SK-N-SH (cell line): ENCODE results near the gene FAM107A. TPM values are rescaled to one million over a fixed set of nuclear protein-coding genes. Genes with fewer than 3 reads are reported as not detected.

Experiments used
- CTCF ChIA-PET: fragments of 300-600, 350-600 bp; formaldehyde crosslinking; extraction: SDS; loops from one replicate; lab custom pipeline; 2021; lab: Yijun Ruan, JAX
- POLR2A ChIA-PET: fragments of 350-600 bp; sonication (Branson Sonifier 250); formaldehyde crosslinking; extraction: SDS; loops from one replicate; lab custom pipeline; 2020; ENCODE audit warnings: antibody characterized with exemption, inconsistent platforms; lab: Yijun Ruan, JAX
- DNase-seq: peaks from one replicate; pipeline ENCODE4 v3.0.0; 2012
- H2AFZ ChIP-seq: fragments of 200-600 bp; sonication (generic); 2 replicates; pipeline ENCODE4 v1.8.1; 2016; ENCODE audit warnings: antibody characterized with exemption, mild to moderate bottlenecking, low read depth
- H3F3A ChIP-seq: fragments of 200-600 bp; sonication (generic); replicated peaks from 2 replicates; pipeline ENCODE3; 2016; ENCODE audit warnings: antibody characterized with exemption, mild to moderate bottlenecking; ENCODE audit not compliant: insufficient read depth
- H3K27ac ChIP-seq, 2 experiments: fragments of 200-500 bp in 1 of 2; fragments of 200-600 bp in 1 of 2; sonication (Bioruptor generic) in 1 of 2; sonication (generic), shearing (Covaris generic) in 1 of 2; 2 replicates each; pipeline versions ENCODE4 v1.5.1 to v1.6.1; 2014 to 2016; ENCODE audit warnings: low read depth in 2 of 2, inconsistent platforms in 1 of 2, low read length in 1 of 2, mild to moderate bottlenecking in 1 of 2, mixed read lengths in 1 of 2
- H3K27me3 ChIP-seq: fragments of 200-600 bp; sonication (generic), shearing (Covaris generic); 2 replicates; pipeline ENCODE4 v1.6.1; 2016; ENCODE audit warnings: mixed run types; ENCODE audit not compliant: insufficient read depth
- H3K36me3 ChIP-seq, 2 experiments: fragments of 200-500 bp in 1 of 2; fragments of 200-600 bp in 1 of 2; sonication (Bioruptor generic) in 1 of 2; sonication (generic) in 1 of 2; replicated peaks in 1 of 2; 2 replicates each; pipeline versions ENCODE3 to v1.5.1; 2014 to 2016; ENCODE audit warnings: low read length in 1 of 2, mild to moderate bottlenecking in 1 of 2; ENCODE audit not compliant: insufficient read depth in 2 of 2, control insufficient read depth in 1 of 2
- H3K4me1 ChIP-seq, 2 experiments: fragments of 200-500 bp in 1 of 2; fragments of 200-600 bp in 1 of 2; sonication (Bioruptor generic) in 1 of 2; sonication (generic), shearing (Covaris generic) in 1 of 2; 2 replicates each; pipeline versions ENCODE4 v1.5.1 to v1.6.1; 2014 to 2016; ENCODE audit warnings: low read depth in 1 of 2, low read length in 1 of 2, mixed run types in 1 of 2; ENCODE audit not compliant: insufficient read depth in 2 of 2, control insufficient read depth in 1 of 2
- H3K4me2 ChIP-seq: fragments of 200-600 bp; sonication (generic), shearing (Covaris generic); 2 replicates; pipeline ENCODE4 v1.6.1; 2017; ENCODE audit warnings: mixed run types
- H3K4me3 ChIP-seq, 2 experiments: fragments of 200-500 bp in 1 of 2; fragments of 200-600 bp in 1 of 2; sonication (Bioruptor generic) in 1 of 2; sonication (generic), shearing (Covaris generic) in 1 of 2; 2 replicates each; pipeline versions ENCODE4 v1.5.1 to v1.8.1; 2014 to 2016; ENCODE audit warnings: low read depth in 2 of 2, inconsistent platforms in 1 of 2, low read length in 1 of 2, mild to moderate bottlenecking in 1 of 2, mixed read lengths in 1 of 2, moderate library complexity in 1 of 2
- H3K79me2 ChIP-seq: fragments of 200-600 bp; sonication (generic); 2 replicates; pipeline ENCODE4 v1.8.1; 2017; ENCODE audit warnings: mild to moderate bottlenecking; ENCODE audit not compliant: insufficient read depth
- H3K9ac ChIP-seq: fragments of 200-600 bp; sonication (generic); 2 replicates; pipeline ENCODE4 v1.6.1; 2017; ENCODE audit warnings: mixed run types
- H3K9me2 ChIP-seq: fragments of 200-600 bp; sonication (generic); 2 replicates; pipeline ENCODE4 v1.6.1; 2017; ENCODE audit warnings: mixed run types
- H3K9me3 ChIP-seq: fragments of 200-600 bp; sonication (generic); 2 replicates; pipeline ENCODE4 v1.6.1; 2017; ENCODE audit warnings: mixed run types, mild to moderate bottlenecking, moderate library complexity
- H4K20me1 ChIP-seq: fragments of 200-600 bp; sonication (generic); 2 replicates; pipeline ENCODE4 v1.6.1; 2017; ENCODE audit warnings: mild to moderate bottlenecking, mixed run types; ENCODE audit not compliant: insufficient read depth
- EP300 ChIP-seq, 2 experiments: IDR thresholded peaks; 2 replicates each; pipeline versions ENCODE4 v1.4.0 to v1.6.1; 2012; ENCODE audit warnings: borderline replicate concordance in 1 of 2, low read depth in 1 of 2, low read length in 1 of 2
- FOSL2 ChIP-seq: IDR thresholded peaks from 2 replicates; pipeline ENCODE4 v1.4.0; 2012; ENCODE audit warnings: low read depth, mild to moderate bottlenecking, moderate library complexity, borderline replicate concordance
- FOXJ3 ChIP-seq: sonication (generic); formaldehyde crosslinking; IDR thresholded peaks from 2 replicates; pipeline ENCODE4 v1.5.1; 2020; ENCODE audit warnings: mild to moderate bottlenecking, missing genetic modification reagents
- FOXM1 ChIP-seq: IDR thresholded peaks from 2 replicates; pipeline ENCODE4 v1.4.0; 2012; ENCODE audit warnings: low read depth, mild to moderate bottlenecking
- GATA2 ChIP-seq: sonication (generic); formaldehyde crosslinking; IDR thresholded peaks from 2 replicates; pipeline ENCODE4 v1.5.0; 2020; ENCODE audit warnings: mild to moderate bottlenecking, missing genetic modification reagents
- JUND ChIP-seq: IDR thresholded peaks from 2 replicates; pipeline ENCODE4 v1.4.0; 2012
- NFIC ChIP-seq: IDR thresholded peaks from 2 replicates; pipeline ENCODE4 v1.4.0; 2012; ENCODE audit warnings: borderline replicate concordance
- POLR2AphosphoS5 ChIP-seq: IDR thresholded peaks from 2 replicates; pipeline ENCODE4 v1.6.1; 2012; ENCODE audit warnings: low read depth, low read length
- RFX5 ChIP-seq: IDR thresholded peaks from 2 replicates; pipeline ENCODE4 v1.6.1; 2012; ENCODE audit warnings: mild to moderate bottlenecking, improper control_type of control experiment, low read length
- SIN3A ChIP-seq: IDR thresholded peaks from 2 replicates; pipeline ENCODE4 v1.6.1; 2012; ENCODE audit warnings: low read depth, mild to moderate bottlenecking, low read length, moderate library complexity, borderline replicate concordance
- TAF1 ChIP-seq: IDR thresholded peaks from 2 replicates; pipeline ENCODE4 v1.6.1; 2012; ENCODE audit warnings: low read depth, mild to moderate bottlenecking, low read length, moderate library complexity, borderline replicate concordance
- TCF12 ChIP-seq: IDR thresholded peaks from 2 replicates; pipeline ENCODE4 v1.4.0; 2012
- YY1 ChIP-seq: IDR thresholded peaks from 2 replicates; pipeline ENCODE4 v1.4.0; 2012; ENCODE audit warnings: low read depth, mild to moderate bottlenecking
- WGBS: methylation state at CpG from one replicate; pipeline ENCODE4 v1.1.6; 2017; ENCODE audit warnings: low lambda C conversion rate; 5-methylcytosine and 5-hydroxymethylcytosine counted together
- polyA plus RNA-seq, 3 experiments: library from polyadenylated mRNA; depleted of rRNA; stranded (reverse); fragments of >200 nt; gene quantifications; 2 replicates each; pipeline ENCODE4 v1.2.3, GENCODE V29; 2012
- TF ChIP-seq, protein P1 (sequence below): IDR thresholded peaks from 2 replicates; pipeline ENCODE4; 2012
- TF ChIP-seq, protein P2 (sequence below): fragments of 150-350 bp; IDR thresholded peaks from 2 replicates; pipeline ENCODE4 v1.6.1; 2017; ENCODE audit warnings: antibody characterized with exemption, low read length, low read depth, borderline replicate concordance
- TF ChIP-seq, protein P3 (sequence below): IDR thresholded peaks from 2 replicates; pipeline ENCODE4 v1.4.0; 2012; ENCODE audit warnings: low read depth, borderline replicate concordance
- TF ChIP-seq, protein P4 (sequence below): IDR thresholded peaks from 2 replicates; pipeline ENCODE4 v1.4.0; 2012; ENCODE audit warnings: low read depth

Gene FAM107A
- polyA plus RNA-seq, 1 of the 3 experiments (the other 2 are of a cell fraction), result 0.02 TPM

DNA sequence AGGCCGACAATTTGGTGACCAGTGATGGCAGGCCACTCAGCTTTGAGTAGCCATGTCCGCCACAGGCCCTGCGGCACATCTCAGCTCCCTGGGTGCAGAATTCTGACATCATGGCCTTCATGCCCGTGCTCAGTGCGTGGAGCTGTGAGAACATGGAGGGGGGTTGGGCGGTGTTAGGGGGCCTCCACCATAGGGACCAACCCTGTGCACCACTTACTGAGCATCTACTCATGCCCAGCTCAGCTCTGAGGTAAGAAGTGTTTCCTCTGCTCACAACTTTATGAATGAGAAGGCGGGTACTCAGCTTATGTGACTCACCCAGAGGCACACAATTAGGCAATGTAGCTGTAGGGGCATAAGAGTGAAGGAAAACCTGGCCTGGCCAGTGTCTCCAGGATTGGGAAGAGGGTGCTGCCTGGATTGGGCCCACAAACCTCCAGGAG lies 50.7 kb downstream of the FAM107A start:
- POLR2A ChIA-PET, result no interaction called here
- CTCF ChIA-PET, result interaction anchor here (1.4 to 12.5 kb wide), 2 partner anchors 33 to 220 kb away, joined by 6 to 99 read pairs; partner anchors contain the start of genes HTD2, KCTD6 and RPP14
- no peak overlapping the region for H3K9ac ChIP-seq
- peaks cover 19 to 23% of the 10 kb centered on the region in 2 experiments for H3K4me1 ChIP-seq
- H3K9me2 ChIP-seq, result no peaks in the 10 kb centered on the region
- no peak overlapping the region for H2AFZ ChIP-seq
- 62% methylated on average over 6 of the region's 7 CpGs for WGBS
- no peaks in the 10 kb centered on the region for H4K20me1 ChIP-seq
- TF ChIP-seq, protein P1, sequence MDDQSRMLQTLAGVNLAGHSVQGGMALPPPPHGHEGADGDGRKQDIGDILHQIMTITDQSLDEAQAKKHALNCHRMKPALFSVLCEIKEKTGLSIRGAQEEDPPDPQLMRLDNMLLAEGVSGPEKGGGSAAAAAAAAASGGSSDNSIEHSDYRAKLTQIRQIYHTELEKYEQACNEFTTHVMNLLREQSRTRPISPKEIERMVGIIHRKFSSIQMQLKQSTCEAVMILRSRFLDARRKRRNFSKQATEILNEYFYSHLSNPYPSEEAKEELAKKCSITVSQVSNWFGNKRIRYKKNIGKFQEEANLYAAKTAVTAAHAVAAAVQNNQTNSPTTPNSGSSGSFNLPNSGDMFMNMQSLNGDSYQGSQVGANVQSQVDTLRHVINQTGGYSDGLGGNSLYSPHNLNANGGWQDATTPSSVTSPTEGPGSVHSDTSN, result 0 out of 2 replicates have a peak, but pooled peaks have one; percentile 12
- TF ChIP-seq YY1, result peak; percentile 40; the same call in 1 of the 2 replicates
- TF ChIP-seq JUND, result peak; percentile 89
- TF ChIP-seq FOSL2, result peak; percentile 89
- TF ChIP-seq EP300 (IDR thresholded peaks at IDR 0.05; ENCODE audit: borderline replicate concordance in 1 of 2, low read depth in 1 of 2, low read length in 1 of 2), result peak in 1 of 2 experiments; percentile 31; a peak in 1 of 4 replicates
- TF ChIP-seq, protein P2, sequence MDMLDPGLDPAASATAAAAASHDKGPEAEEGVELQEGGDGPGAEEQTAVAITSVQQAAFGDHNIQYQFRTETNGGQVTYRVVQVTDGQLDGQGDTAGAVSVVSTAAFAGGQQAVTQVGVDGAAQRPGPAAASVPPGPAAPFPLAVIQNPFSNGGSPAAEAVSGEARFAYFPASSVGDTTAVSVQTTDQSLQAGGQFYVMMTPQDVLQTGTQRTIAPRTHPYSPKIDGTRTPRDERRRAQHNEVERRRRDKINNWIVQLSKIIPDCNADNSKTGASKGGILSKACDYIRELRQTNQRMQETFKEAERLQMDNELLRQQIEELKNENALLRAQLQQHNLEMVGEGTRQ, result no peak
- peak; percentile 51; the same call in 1 of the 2 replicates for TF ChIP-seq TCF12
- TF ChIP-seq FOXM1, result no peak
- peak; percentile 41; the same call in 1 of the 2 replicates for TF ChIP-seq POLR2AphosphoS5
- TF ChIP-seq, protein P3, sequence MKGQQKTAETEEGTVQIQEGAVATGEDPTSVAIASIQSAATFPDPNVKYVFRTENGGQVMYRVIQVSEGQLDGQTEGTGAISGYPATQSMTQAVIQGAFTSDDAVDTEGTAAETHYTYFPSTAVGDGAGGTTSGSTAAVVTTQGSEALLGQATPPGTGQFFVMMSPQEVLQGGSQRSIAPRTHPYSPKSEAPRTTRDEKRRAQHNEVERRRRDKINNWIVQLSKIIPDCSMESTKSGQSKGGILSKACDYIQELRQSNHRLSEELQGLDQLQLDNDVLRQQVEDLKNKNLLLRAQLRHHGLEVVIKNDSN, result no peak
- TF ChIP-seq, protein P4, sequence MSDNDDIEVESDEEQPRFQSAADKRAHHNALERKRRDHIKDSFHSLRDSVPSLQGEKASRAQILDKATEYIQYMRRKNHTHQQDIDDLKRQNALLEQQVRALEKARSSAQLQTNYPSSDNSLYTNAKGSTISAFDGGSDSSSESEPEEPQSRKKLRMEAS, result peak; percentile 40; the same call in 1 of the 2 replicates
- TF ChIP-seq NFIC, result peak; percentile 41
- H3K27ac ChIP-seq, result 0 out of 4 replicates have a peak overlapping the region, but pooled peaks of 1 of the 2 experiments have one; percentile 23
- no peaks in the 10 kb centered on the region for H3F3A ChIP-seq
- H3K79me2 ChIP-seq, result no peaks in the 10 kb centered on the region
- DNase-seq, result no peak
- no peak overlapping the region for H3K4me3 ChIP-seq
- H3K36me3 ChIP-seq, result no peaks in the 10 kb centered on the region
- H3K27me3 ChIP-seq, result no peaks in the 10 kb centered on the region
- no peaks in the 10 kb centered on the region for H3K9me3 ChIP-seq
- H3K4me2 ChIP-seq, result no peak overlapping the region; the same call in 1 of the 2 replicates

DNA sequence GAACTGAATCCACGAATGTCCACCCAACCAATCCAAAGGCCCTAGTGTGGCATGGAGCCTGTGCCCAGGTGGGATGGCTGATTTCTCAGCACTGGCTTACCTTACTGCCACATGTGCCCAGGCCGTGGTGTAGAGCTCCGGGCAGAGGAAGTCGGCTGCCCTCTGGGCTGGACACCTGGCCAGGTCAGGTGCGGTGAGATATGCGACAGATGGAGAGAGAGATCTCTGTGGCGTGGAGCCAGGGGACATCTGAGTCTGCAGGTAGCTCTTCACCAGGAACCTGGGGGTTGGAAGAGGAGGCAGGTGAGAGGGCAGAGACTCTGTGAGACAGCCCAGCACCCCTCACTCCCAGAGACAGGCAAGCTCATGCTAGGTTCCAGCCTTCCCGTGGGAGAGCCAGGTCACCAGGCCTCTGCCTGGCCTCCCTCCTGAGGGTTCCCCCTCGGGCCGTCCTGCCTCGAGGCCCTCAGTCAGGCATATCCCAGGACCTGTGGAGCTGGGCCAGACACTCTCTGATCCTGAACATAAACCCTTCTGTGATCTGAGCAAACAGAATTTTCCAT lies 52.8 kb downstream of the FAM107A start:
- no peaks in the 10 kb centered on the region for H3K9me2 ChIP-seq
- H3F3A ChIP-seq, result no peaks in the 10 kb centered on the region
- ChIA-PET CTCF (interaction anchor here (1.3 to 1.6 kb wide), 3 partner anchors 29 to 218 kb away, joined by 3 to 6 read pairs (median 3); partner anchors contain the start of genes HTD2 and RPP14), POLR2A (no interaction called here)
- no peak overlapping the region for H3K27ac ChIP-seq
- no peak for DNase-seq
- no peak overlapping the region for H3K9ac ChIP-seq
- TF ChIP-seq TAF1 (no peak), SIN3A (no peak), FOXM1 (no peak), JUND (no peak), RFX5 (no peak), FOXJ3 (CRISPR knock-in tag) (no peak), GATA2 (CRISPR knock-in tag) (no peak)
- TF ChIP-seq, protein P1, result no peak
- H2AFZ ChIP-seq, result no peak overlapping the region
- H3K4me3 ChIP-seq, result no peak overlapping the region
- no peaks in the 10 kb centered on the region for H3K79me2 ChIP-seq
- H3K9me3 ChIP-seq, result no peaks in the 10 kb centered on the region
- H4K20me1 ChIP-seq, result no peaks in the 10 kb centered on the region
- no peak overlapping the region for H3K4me2 ChIP-seq
- no peaks in the 10 kb centered on the region for H3K27me3 ChIP-seq
- no peaks in the 10 kb centered on the region for H3K36me3 ChIP-seq
- peaks cover 12 to 19% of the 10 kb centered on the region in 2 experiments for H3K4me1 ChIP-seq
- 88% methylated on average over 10 of the region's 11 CpGs for WGBS
